22Rv1 (cell line): ENCODE data around the gene FBXL15.

ENCODE experiments used
- H3K27ac ChIP-seq: fragments of 450-650 bp; 2 replicates; pipeline ENCODE4 v1.5.1; 2017
- CTCF ChIP-seq: fragments of 450-650 bp; IDR thresholded peaks from 2 replicates; pipeline ENCODE4 v1.5.1; 2017; ENCODE audit warnings: mild to moderate bottlenecking
- ZFX ChIP-seq: fragments of 450-650 bp; IDR thresholded peaks from 2 replicates; pipeline ENCODE4 v1.6.1; 2017; ENCODE audit warnings: antibody characterized with exemption, borderline replicate concordance

Gene FBXL15

GRCh38 chr10:102449321-102450123, 28.9 kb downstream of the FBXL15 start:
- H3K27ac ChIP-seq = peak overlapping the region; percentile 97
- TF ChIP-seq CTCF (no peak), ZFX (no peak)

DNA sequence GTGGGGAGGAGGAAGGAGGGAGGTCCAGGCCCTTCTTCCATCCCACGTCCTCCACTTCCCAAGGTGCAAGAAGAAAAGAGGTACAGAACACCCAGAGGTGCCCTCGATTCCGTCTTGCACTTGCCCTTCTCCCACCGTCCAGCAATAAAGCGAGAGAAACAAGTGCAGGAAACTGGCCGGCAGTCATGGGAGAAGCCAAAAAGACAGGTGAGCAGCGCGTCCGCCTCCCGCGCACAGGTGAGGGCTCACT, 29.4 kb downstream of the FBXL15 start:
- no peak for TF ChIP-seq ZFX
- no peak for TF ChIP-seq CTCF
- peak overlapping the region; percentile 97 for H3K27ac ChIP-seq

GRCh38 chr10:102450374-102451104, 29.9 kb downstream of the FBXL15 start:
- TF ChIP-seq CTCF = no peak
- no peak for TF ChIP-seq ZFX
- H3K27ac ChIP-seq = peak overlapping the region; percentile 97

DNA sequence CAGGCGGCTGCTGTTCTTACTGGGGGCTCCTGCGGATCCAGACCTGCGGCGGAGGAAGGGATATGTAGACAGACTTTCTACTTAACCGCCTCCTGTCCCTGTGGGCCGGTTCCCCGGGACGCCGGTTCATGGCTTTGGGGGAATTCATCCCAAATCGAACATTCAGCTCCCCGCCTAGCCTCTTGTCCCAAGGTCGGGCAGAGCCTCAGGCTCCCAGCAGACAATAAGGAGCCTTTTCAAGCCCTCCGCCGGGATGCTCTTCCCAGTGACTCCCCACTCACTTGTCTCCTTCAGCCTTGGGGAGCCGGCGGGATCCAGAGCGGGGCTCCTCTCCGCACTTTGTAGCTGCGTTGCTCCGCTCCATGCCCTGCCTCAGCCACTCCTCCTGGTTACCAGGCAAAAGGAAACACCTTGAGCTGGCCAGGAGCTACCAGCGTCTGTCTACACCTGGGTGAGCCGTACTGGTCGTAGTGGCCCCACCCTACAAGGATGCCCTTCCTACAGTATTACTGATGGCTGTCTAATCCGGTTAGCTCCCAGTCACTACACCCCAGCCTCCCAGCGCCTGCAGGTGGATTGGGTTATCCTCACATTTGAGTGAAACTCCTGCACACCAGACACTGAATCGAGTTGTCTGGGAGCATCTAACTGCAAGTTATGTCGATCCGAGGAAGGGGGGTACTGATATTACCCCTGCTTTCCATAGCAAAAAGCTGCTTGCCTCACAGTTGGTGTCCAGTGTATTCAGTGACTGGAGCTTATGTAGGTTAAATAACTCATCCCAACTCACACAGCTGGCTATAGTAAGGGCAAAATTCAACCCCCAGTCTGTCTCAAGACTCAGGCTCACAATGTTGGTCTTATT, 30.7 kb downstream of the FBXL15 start, which contains the start of gene C10orf95:
C10orf95 (minus strand) TSS at position 439 of the 865 bp plus-strand sequence. CDS start 450 bp downstream, outside the sequence.
- TF ChIP-seq ZFX (no peak), CTCF (no peak)
- peak within 1 kb of the TSS; percentile 97 for H3K27ac ChIP-seq

- TF ChIP-seq ZFX = no peak
- TF ChIP-seq CTCF = no peak
- peak overlapping the region; percentile 41 for H3K27ac ChIP-seq
These were observed 32.2 kb downstream of the FBXL15 start for GRCh38 chr10:102452672-102453340.

DNA sequence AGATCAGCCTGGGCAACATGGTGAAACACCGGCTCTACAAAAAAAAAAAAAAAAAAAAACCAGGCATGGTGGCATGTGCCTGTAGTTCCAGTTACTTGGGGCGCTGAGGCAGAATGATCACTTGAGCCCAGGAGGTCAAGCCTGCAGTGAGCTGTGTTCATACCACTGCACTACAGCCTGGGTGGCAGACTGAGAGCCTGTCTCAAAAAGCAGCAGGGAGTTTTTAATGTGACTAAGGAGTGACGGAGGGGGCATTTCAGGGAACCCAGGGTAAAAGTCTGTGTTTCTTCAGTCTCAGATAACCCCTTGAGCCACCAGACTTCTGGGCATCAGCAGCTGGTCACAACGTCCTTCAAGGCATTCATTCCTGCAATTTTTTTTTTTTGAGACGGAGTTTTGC, 32.9 kb downstream of the FBXL15 start:
- no peak for TF ChIP-seq ZFX
- TF ChIP-seq CTCF = no peak
- peak overlapping the region; percentile 41 for H3K27ac ChIP-seq

GRCh38 chr10:102454662-102455487, 34.2 kb downstream of the FBXL15 start:
- H3K27ac ChIP-seq = peak overlapping the region; percentile 41
